NOMO-1 (cell line): Measurements from ENCODE around the gene SEC14L1.

ENCODE experiments used
- DNase-seq, 2 experiments: peaks; one replicate each; lab custom pipeline; 2025; ENCODE audit not compliant: unreplicated experiment in 2 of 2; lab: John Stamatoyannopoulos, UW

Gene SEC14L1

DNA sequence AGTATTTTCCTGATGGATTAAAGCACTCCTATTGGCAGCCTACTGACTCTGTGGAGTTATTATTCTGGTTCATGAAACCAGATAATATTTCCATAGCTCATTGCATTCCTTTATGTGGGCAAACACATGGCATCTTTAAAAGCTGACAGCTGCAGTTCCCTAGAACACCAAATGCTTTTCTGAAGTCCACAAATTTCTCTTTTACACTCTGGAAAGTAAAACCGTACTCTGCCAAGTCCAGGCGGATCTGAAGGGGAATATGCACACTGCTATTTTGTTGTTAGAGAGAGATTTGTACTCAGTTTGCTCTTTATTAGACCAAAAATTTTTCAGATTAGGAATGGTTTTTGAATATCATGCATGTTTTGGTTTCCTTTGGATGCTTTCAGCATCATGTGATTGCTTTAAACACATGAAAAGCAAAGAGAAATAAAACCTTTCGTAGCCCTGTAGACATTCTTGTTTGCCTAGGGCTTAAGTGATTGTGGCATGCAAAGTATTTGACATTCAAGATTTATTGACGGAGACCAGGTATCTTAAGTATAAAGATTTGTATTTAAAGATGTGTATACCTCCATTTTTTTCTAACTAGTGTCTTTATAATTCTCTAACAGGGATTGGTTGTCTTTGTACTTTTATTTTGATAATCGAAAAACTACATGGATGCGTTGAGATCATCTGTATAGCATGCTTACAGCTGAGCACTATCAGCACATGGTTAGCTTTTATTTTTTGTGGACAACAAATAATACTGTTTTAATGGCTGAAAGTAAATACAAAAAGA lies 19.5 kb downstream of the SEC14L1 start:
- no peak for DNase-seq

GRCh38 chr17:77160875-77161530 lies 20.2 kb downstream of the SEC14L1 start:
- no peak for DNase-seq

- no peak for DNase-seq
Observed at GRCh38 chr17:77161953-77162352, 21.2 kb downstream of the SEC14L1 start.

DNA sequence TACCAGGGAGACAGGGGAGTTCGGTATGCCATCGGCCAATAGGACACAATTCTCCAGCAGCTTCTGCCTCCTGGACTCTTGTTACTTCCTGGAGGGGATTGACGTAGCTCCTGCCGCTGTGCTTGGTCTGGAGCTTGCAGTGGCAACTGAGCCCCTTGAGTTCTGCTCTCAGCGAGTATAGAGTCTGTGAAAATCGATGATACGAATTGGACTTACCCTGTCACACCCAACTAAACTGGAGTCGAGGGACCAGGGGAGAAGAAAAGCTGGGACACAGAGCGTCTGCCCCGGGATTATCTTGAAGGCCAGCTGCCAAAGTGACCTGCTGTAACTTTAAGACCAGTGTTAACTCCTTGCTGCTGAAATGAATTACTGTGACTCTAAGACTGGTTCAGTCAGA lies 22.2 kb downstream of the SEC14L1 start:
- no peak for DNase-seq

DNA sequence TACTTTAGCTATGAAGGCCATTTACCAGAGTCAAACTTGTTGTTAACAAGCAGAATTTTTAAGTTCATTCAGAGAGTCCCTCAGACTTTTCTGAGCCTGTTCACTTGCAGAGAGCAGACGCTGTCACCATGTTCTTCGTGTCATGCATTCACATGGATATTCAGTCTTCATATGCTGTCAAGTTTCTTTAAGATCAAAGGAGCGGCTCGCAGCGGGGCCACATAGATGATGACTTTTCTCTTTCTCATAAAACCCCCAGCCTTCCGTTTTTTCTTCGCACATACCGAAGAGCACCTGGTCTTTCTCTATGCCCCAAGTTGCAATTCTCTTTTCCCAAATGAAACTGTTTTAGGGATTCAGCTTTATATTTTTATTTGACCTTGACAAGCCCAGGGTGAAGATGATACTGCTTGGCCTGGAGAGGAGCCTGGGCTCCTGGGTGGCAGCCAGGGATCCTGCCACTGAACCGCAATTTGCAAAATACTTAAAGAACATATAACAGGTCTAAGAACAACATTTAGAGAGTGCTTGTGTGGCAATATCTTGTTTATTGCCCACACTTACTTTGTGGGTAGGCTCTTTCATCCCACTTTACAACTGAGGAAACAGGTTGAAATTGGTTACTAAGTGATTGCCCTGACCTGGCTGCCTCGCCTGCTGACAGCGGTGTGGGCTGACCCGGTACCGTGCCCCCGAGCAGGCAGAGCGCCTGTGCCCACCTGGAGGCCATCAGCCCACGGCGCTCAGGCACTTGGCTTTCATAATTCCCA lies 22.9 kb downstream of the SEC14L1 start:
- DNase-seq = peak in 1 of 2 experiments; percentile 15

- no peak for DNase-seq
Observed at GRCh38 chr17:77164483-77165091, 23.8 kb downstream of the SEC14L1 start.

- DNase-seq = peak in 1 of 2 experiments; percentile 48
Observed at GRCh38 chr17:77165577-77165976, 24.8 kb downstream of the SEC14L1 start.

- DNase-seq = no peak
Observed at GRCh38 chr17:77167472-77168306, 26.9 kb downstream of the SEC14L1 start.

DNA sequence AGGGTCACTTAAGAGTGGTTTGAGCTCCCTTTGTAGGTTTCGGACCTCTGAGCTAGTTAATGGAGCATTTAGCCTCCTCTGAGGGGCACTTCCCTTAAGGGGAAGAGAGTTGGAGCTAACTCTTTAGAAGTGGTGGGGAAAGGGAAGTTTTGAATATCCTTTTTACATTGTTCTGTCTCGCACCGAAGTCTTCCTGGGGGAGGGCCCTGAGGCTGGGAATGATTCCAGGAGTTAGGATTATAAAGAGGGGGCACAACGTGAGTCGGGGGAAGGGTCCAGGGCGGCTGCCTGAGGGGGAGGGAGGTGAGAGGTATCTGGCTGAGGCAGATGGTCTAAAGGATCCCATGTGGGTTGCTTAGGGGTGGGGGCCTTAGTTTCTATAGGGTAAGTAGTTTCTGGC lies 32.3 kb downstream of the SEC14L1 start:
- DNase-seq = no peak

DNA sequence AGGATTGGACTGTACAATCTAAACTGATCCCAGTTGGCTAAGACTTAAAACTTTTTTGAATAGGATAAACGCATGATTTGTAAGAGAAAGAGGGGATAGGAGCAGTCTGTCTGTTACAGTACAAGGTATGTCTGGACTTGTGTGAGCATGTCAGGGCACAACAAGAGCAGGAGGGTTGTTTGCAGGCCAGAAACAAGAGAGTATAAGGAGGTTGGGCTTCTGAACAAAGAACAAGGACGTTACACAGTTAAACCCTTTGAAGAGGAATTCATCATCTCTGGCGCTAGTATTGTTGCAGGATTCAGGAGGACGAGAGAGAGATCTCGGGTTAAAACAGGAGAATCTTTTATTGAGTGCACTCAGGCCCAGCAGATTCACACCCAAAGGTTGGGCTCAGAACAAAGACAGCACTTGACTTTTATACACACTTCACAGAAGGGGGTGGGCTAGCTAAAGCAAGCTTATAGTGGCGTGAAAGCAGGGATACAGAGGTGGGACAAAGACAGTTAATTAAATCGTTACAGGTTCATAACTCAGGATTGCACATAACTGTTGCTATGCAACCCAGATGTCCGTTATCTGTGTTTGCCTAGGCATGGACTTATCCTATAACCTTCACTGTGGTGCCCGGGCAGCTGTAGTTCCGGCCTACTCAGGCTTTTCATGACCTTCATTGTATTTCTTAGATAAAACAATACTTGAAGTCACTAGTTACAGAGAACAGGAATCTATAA lies 34.3 kb downstream of the SEC14L1 start:
- DNase-seq = no peak

DNA sequence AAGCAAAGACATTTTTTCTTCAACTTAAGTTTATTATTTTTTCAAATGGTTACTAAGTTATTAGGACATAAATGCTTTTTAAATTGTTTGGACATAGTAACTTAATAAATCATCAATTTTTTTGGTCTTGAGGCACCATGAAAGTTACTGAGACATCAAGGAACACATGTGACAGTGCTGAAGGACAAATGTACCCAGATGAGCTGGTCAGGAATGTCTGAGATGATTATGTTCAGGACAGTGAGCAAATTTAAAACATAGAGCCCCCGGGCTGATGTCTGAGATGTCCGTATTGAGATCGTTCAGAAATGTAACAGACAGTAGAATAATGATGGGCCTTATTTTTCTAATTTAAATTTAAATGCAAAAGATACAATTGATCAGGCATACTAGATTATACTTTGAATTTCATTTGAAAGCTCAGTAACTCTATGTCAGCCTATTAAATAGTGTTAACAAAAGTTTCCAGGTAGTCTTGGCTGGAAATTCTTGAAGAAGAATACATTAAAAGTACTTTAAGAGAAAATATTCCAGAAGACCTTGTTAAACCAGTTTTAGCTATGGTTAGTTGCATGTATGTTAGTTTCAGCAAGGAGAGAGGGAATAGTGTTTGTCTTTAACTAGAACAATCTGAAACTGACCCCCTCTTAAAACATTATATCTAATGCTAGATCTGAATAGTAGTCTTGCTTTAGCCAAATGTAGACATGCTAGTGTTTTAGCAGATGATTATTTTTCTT lies 36.4 kb downstream of the SEC14L1 start:
- DNase-seq = no peak

- DNase-seq = no peak
Observed at GRCh38 chr17:77178050-77178449, 37.3 kb downstream of the SEC14L1 start.

GRCh38 chr17:77178563-77178962 lies 37.8 kb downstream of the SEC14L1 start:
- no peak for DNase-seq

DNA sequence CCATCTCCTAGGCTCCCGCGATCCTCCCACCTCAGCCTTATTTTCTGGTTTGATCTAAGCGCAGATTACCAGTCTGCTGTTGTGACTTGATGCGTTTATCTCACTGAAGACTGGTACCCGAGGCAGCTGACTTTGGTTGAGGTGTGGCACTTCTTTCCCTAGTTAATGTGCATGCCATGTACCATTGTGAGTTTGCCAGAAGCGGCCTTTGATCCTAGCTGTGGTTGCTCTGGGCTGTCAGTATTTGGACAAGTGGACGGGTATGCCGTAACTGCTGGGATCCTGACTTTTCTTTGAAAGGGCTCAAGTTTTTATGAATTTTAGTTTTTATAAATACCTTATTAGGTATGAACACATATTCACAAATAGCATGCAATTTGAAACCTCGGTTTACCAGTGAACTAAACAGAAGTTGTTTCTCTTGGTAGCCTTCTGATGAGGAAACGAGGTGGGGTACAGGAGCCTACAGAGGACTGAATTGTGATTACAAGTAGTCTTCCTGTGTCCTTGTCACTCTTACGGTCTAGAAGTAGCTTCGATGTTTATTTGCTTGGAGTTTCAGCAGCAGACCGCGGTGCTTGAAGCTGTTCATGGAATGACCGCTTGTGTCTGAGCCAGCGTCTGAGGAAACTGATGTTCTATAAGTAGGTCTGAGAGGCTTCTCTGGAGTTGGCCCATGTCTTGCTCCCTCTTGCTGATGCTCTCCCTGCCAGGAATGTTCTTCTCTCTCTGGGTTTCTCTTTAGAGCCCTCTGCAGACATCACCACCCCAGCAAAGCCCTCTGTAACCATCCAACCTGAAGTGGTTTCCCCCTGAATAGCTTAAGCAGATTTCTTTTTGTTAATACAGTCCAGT lies 40.0 kb downstream of the SEC14L1 start:
- DNase-seq = no peak

DNA sequence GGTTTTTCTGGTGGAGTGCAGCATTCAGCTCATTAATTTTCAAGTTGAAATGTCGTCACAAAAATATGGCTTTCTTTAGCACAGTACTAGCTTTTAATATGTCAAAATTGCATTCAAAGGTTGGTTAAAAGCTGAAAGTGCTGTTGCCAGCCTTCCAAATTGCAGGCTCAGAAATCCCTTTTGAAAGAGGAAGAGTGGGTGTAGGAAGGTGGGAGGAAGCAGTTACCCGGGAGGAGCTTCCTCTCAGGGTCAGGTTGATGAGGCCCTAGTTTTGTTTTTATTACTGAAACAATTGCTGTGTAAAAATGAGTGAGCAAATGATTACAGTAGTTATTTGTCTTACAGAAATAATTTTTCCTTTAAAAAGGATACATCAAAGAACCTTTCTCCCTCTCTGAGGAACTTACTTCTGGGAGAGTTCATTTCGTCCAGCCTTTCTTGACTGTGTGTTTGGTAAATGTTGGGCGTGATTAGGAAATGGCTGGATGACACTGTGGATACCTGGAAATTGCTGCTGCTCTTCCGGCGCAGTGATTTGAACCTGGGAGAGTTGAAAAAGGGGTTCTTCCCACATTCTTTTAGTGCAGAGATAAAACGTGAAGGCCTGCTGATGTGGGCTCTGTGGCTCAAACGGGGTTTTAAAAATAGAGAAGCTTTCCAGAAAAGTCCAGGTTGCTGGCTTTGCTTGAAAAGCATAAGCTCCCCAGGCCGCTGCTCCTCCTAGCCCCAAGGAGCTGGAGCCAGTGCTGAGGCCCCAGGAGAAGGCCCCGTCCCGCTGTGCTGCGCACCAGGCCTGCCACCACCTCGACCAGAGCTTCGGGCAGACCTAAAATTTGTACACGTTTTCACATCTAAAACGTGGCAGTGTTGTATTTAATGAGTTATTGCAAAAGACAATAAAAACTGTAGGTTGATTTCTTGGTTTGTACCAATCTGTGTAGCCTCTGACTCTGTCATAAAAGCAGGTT lies 41.7 kb downstream of the SEC14L1 start:
- peak; percentile 15 to 37 for DNase-seq

DNA sequence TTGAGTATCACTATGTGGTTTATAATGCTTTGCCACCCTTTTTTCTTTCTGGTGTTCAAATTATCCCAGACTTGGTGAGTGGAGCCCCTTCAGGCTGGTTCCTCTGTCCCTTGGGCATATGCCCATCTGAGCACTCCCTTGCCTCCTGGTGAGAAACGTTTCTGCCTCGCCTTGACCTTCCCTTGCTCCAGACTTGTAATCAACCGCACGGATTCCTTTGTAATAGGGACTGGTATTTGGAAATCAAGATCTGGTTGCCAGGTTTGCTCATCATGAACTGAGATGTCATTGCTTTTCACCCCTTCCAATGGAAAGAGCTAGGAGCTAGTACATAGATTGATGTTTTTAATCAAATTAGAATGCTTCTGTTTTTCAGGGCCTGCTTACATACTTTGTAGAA lies 43.7 kb downstream of the SEC14L1 start:
- DNase-seq = no peak

DNA sequence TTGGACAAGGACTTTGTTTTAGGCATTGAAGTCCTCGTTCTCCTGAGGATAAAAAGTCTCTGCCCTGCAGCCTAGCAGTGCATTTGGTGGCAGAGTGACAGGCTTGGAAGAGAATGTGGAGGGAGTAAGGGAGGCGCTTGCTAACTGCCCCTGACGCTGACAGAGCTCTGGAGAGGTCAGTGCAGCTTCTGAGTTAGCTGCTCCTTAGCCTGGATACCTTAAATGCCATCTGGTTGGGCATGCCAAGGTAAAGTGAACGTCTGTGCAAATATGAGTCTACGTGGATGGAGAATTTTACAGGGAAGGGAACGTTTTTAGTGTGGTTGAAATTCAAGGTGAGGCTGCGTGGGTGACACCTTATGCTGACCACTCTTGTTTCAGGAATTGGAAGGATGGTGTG lies 44.4 kb downstream of the SEC14L1 start:
- DNase-seq = no peak
